HEK293 (cell line): ENCODE data around the gene RGS7.

Experiments used
- FEZF1 ChIP-seq: fragments of 450-650 bp; formaldehyde crosslinking; IDR thresholded peaks from 2 replicates; pipeline ENCODE4 v1.5.1; 2016; ENCODE audit warnings: missing biosample characterization, missing genetic modification characterization
- RBAK ChIP-seq: fragments of 450-650 bp; formaldehyde crosslinking; IDR thresholded peaks from 2 replicates; pipeline ENCODE4 v1.5.1; 2016; ENCODE audit warnings: missing biosample characterization, missing genetic modification characterization
- YY1 ChIP-seq: fragments of 450-650 bp; formaldehyde crosslinking; IDR thresholded peaks from 2 replicates; pipeline ENCODE4 v1.5.1; 2018; ENCODE audit warnings: missing biosample characterization, missing genetic modification characterization
- ZNF133 ChIP-seq: fragments of 450-650 bp; formaldehyde crosslinking; IDR thresholded peaks from 2 replicates; pipeline ENCODE4 v1.5.1; 2016; ENCODE audit warnings: missing biosample characterization, missing genetic modification characterization
- ZNF138 ChIP-seq: fragments of 450-650 bp; formaldehyde crosslinking; IDR thresholded peaks from 2 replicates; pipeline ENCODE4 v1.5.1; 2016; ENCODE audit warnings: missing biosample characterization, missing genetic modification characterization, borderline replicate concordance
- ZNF514 ChIP-seq: fragments of 450-650 bp; formaldehyde crosslinking; IDR thresholded peaks from 2 replicates; pipeline ENCODE4 v1.5.1; 2016; ENCODE audit warnings: missing biosample characterization, missing genetic modification characterization
- ZNF600 ChIP-seq: fragments of 450-650 bp; formaldehyde crosslinking; IDR thresholded peaks from 2 replicates; pipeline ENCODE4 v1.5.1; 2016; ENCODE audit warnings: missing biosample characterization, missing genetic modification characterization
- TF ChIP-seq, protein P1 (sequence below): fragments of 450-650 bp; formaldehyde crosslinking; IDR thresholded peaks from 2 replicates; pipeline ENCODE4 v1.5.1; 2016; ENCODE audit warnings: missing biosample characterization, missing genetic modification characterization

DNA sequence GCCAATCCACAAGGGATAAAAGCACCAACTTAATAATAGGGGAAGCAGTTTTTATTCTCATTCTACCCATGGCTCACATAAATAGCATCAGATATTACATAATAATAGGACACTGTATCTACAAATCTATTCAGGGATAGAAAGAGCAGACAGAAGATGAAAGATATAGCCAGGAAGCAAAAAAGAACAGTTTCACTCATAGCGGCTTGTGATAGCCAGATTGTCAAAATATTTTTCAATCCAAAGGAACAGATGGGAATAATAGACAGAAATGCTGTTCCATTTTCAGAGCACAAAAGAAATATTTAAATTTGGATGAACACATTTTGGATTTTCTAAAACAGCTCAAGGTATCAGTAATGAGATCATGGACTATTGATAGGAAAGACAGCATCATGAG lies 512.5 kb downstream of the RGS7 start:
- TF ChIP-seq RBAK (tag by site-specific recombination) (no peak), ZNF138 (tag by site-specific recombination) (no peak), ZNF514 (tag by site-specific recombination) (no peak), ZNF133 (tag by site-specific recombination) (no peak), FEZF1 (tag by site-specific recombination) (no peak), YY1 (no peak), ZNF600 (no peak)
- TF ChIP-seq, protein P1, sequence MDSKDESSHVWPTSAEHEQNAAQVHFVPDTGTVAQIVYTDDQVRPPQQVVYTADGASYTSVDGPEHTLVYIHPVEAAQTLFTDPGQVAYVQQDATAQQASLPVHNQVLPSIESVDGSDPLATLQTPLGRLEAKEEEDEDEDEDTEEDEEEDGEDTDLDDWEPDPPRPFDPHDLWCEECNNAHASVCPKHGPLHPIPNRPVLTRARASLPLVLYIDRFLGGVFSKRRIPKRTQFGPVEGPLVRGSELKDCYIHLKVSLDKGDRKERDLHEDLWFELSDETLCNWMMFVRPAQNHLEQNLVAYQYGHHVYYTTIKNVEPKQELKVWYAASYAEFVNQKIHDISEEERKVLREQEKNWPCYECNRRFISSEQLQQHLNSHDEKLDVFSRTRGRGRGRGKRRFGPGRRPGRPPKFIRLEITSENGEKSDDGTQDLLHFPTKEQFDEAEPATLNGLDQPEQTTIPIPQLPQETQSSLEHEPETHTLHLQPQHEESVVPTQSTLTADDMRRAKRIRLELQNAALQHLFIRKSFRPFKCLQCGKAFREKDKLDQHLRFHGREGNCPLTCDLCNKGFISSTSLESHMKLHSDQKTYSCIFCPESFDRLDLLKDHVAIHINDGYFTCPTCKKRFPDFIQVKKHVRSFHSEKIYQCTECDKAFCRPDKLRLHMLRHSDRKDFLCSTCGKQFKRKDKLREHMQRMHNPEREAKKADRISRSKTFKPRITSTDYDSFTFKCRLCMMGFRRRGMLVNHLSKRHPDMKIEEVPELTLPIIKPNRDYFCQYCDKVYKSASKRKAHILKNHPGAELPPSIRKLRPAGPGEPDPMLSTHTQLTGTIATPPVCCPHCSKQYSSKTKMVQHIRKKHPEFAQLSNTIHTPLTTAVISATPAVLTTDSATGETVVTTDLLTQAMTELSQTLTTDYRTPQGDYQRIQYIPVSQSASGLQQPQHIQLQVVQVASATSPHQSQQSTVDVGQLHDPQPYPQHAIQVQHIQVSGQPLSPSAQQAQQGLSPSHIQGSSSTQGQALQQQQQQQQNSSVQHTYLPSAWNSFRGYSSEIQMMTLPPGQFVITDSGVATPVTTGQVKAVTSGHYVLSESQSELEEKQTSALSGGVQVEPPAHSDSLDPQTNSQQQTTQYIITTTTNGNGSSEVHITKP (tag by site-specific recombination), result no peak
